ENCODE measurements around the gene SERINC1.

The SERINC1 gene

DNA sequence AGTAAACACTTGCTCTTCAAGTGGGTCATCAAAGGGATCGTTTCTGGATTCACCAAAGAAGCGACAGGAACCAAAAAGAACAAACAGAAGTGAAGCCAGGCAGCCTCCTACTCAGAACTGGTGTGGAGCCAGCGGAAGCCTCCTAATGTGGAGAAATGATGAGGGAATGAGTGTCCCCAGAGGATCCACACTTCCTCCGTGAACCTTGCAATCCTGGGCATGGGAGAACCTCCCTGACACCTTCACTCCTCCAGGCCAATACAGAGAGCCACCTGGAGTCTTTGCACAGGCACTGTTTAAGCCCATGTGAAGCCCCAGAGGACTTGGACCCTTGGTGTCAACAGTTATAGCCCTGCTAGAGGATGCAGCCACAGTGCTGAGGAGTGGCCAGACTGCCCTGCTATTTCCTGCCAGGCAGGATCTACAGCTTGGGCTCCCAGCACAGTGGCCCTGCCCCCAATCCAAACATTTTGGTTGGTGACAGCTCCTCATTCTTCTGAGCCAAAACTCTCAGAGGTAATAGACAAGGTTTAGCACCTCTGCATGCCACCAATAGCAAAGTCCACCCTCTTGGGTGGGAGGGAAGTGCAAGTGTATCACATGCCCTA lies 23.2 kb upstream of the SERINC1 start:
- TF ChIP-seq POLR2AphosphoS5 (IDR thresholded peaks at IDR 0.05; ENCODE audit: low read depth, low read length) (no peak), TAF1 (IDR thresholded peaks at IDR 0.05; ENCODE audit: borderline replicate concordance, insufficient read depth, low read length) (no peak), REST (IDR thresholded peaks at IDR 0.05; ENCODE audit: insufficient read depth in 1 of 2, low read depth in 2 of 2, low read length in 2 of 2) (no peak), FOXP2 (optimal IDR thresholded peaks at IDR 0.05; ENCODE audit: borderline replicate concordance, extremely low read depth, extremely low read length, insufficient read depth) (no peak), SIN3A (IDR thresholded peaks at IDR 0.05; ENCODE audit: borderline replicate concordance, insufficient read depth, low read length) (no peak)

DNA sequence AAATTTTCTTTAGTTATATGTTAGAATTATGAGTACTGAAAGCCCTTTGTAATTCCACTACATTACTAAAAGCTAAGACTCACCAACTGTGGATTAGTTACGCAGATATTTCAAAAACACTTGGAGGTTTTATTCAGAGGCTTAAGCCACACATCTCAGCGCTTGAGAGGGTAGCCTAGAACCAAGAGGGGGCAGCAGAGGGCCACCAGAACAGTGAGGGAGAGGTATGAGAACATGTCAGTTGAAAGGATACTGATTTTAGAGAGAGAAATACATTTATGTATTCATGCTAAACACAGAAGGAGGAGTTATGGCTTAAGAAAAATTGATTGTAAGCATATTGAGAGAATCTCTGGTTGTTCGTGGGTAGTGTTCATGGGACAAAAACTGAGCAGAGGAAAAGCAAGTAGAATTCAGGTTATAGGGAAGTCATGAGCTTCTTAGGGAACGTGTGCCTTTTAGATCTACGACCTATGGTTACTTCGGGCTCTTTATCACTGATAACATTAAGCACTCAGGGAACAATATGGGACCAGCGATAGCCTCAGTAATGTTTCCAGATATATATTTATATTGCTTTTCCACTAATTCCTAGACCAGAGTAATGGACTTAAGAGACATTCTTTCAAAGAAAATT lies 20.4 kb upstream of the SERINC1 start:
- TF ChIP-seq SIN3A (IDR thresholded peaks at IDR 0.05; ENCODE audit: borderline replicate concordance, insufficient read depth, low read length) (no peak), FOXP2 (optimal IDR thresholded peaks at IDR 0.05; ENCODE audit: borderline replicate concordance, extremely low read depth, extremely low read length, insufficient read depth) (no peak), POLR2AphosphoS5 (IDR thresholded peaks at IDR 0.05; ENCODE audit: low read depth, low read length) (no peak), TAF1 (IDR thresholded peaks at IDR 0.05; ENCODE audit: borderline replicate concordance, insufficient read depth, low read length) (no peak), REST (IDR thresholded peaks at IDR 0.05; ENCODE audit: insufficient read depth in 1 of 2, low read depth in 2 of 2, low read length in 2 of 2) (no peak)

DNA sequence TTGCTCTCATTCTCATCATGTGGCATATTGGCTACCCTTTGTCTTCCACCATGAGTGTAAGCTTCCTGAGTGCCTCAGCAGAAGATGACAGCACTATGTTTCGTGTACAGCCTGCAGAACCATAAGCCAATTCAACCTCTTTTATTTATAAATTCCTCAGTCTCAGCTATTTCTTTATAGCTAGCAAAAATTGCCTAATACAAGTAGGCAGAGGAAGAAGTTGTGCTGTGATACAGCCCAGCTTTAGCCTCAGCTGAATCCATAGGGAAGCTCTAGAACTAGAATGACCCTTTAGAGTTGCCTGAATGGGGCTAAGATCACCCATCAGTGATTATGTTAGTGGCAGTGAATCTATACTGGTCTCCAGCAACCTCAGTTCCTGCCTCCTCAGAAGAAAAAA lies 19.0 kb upstream of the SERINC1 start:
- no peak for TF ChIP-seq TAF1 (IDR thresholded peaks at IDR 0.05; ENCODE audit: borderline replicate concordance, insufficient read depth, low read length)
- no peak for TF ChIP-seq SIN3A (IDR thresholded peaks at IDR 0.05; ENCODE audit: borderline replicate concordance, insufficient read depth, low read length)
- TF ChIP-seq REST (IDR thresholded peaks at IDR 0.05; ENCODE audit: insufficient read depth in 1 of 2, low read depth in 2 of 2, low read length in 2 of 2), result no peak
- TF ChIP-seq POLR2AphosphoS5 (IDR thresholded peaks at IDR 0.05; ENCODE audit: low read depth, low read length), result no peak
- TF ChIP-seq FOXP2 (optimal IDR thresholded peaks at IDR 0.05; ENCODE audit: borderline replicate concordance, extremely low read depth, extremely low read length, insufficient read depth), result no peak

GRCh38 chr6:122484760-122485159 lies 13.2 kb upstream of the SERINC1 start:
- TF ChIP-seq SIN3A (IDR thresholded peaks at IDR 0.05; ENCODE audit: borderline replicate concordance, insufficient read depth, low read length) (no peak), POLR2AphosphoS5 (IDR thresholded peaks at IDR 0.05; ENCODE audit: low read depth, low read length) (no peak), FOXP2 (optimal IDR thresholded peaks at IDR 0.05; ENCODE audit: borderline replicate concordance, extremely low read depth, extremely low read length, insufficient read depth) (no peak)

- TF ChIP-seq SIN3A (IDR thresholded peaks at IDR 0.05; ENCODE audit: borderline replicate concordance, insufficient read depth, low read length) (no peak), POLR2AphosphoS5 (IDR thresholded peaks at IDR 0.05; ENCODE audit: low read depth, low read length) (no peak), FOXP2 (optimal IDR thresholded peaks at IDR 0.05; ENCODE audit: borderline replicate concordance, extremely low read depth, extremely low read length, insufficient read depth) (no peak), TAF1 (IDR thresholded peaks at IDR 0.05; ENCODE audit: borderline replicate concordance, insufficient read depth, low read length) (no peak), REST (IDR thresholded peaks at IDR 0.05; ENCODE audit: insufficient read depth in 1 of 2, low read depth in 2 of 2, low read length in 2 of 2) (no peak)
Observed at GRCh38 chr6:122482750-122483080, 11.1 kb upstream of the SERINC1 start.
